Astrocyte (in vitro differentiated cells and primary cell): ENCODE data around the gene ZNF362.

Experiments used
- CTCF ChIP-seq: IDR thresholded peaks from 2 replicates; pipeline ENCODE4 v1.5.1; 2011; ENCODE audit warnings: low read depth, mild to moderate bottlenecking, inconsistent platforms, low read length, moderate library complexity; ENCODE audit not compliant: insufficient read depth
- EZH2 ChIP-seq: IDR thresholded peaks from 2 replicates; pipeline ENCODE4 v1.6.1; 2012; ENCODE audit warnings: mild to moderate bottlenecking, low read length, inconsistent platforms; ENCODE audit not compliant: insufficient read depth

DNA sequence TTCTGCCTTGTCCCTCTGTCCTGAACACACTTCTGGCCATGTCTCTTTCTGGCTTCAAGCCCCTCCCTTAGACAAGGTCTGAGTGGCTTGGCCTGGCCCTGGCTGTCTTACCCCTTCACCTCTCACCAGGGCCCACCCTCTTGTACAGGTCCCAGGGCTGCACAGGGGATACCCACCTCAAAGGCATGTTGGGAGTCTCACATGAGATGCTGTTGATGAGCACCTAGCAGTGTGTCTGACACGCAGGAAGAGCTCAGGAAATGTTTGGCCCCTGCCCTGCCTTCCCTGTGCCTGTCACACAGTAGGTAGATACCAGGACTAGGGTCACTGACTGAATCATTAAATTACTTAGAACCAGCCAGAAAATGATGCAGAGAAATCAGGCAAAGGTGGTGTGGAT lies 16.6 kb downstream of the ZNF362 start:
- TF ChIP-seq CTCF (no peak), EZH2 (no peak)
